ENCODE measurements around the gene PIP4P1.
"Not testable (repeated sequence)": the region's sequence is repeated elsewhere in the genome, so short reads cannot be mapped to it uniquely, and the experiment has no call there.

DNA sequence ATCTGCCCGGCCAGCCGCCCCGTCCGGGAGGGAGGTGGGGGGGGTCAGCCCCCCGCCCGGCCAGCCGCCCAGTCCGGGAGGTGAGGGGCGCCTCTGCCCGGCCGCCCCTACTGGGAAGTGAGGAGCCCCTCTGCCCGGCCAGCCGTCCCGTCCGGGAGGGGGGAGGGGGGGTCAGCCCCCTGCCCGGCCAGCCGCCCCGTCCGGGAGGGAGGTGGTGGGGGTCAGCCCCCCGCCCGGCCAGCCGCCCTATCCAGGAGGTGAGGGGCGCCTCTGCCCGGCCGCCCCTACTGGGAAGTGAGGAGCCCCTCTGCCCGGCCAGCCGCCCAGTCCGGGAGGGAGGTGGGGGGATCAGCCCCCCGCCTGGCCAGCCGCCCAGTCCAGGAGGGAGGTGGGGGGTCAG lies 45.0 kb upstream of the PIP4P1 start:
- TF ChIP-seq, protein P1, sequence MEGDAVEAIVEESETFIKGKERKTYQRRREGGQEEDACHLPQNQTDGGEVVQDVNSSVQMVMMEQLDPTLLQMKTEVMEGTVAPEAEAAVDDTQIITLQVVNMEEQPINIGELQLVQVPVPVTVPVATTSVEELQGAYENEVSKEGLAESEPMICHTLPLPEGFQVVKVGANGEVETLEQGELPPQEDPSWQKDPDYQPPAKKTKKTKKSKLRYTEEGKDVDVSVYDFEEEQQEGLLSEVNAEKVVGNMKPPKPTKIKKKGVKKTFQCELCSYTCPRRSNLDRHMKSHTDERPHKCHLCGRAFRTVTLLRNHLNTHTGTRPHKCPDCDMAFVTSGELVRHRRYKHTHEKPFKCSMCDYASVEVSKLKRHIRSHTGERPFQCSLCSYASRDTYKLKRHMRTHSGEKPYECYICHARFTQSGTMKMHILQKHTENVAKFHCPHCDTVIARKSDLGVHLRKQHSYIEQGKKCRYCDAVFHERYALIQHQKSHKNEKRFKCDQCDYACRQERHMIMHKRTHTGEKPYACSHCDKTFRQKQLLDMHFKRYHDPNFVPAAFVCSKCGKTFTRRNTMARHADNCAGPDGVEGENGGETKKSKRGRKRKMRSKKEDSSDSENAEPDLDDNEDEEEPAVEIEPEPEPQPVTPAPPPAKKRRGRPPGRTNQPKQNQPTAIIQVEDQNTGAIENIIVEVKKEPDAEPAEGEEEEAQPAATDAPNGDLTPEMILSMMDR (conservative IDR thresholded peaks at IDR 0.05; ENCODE audit: low read depth, low read length) = not testable (repeated sequence)
- not testable (repeated sequence) for TF ChIP-seq EZH2 (IDR thresholded peaks at IDR 0.05; ENCODE audit: borderline replicate concordance, low read depth, low read length, poor library complexity, severe bottlenecking)

Data from A673 (cell line).